Endothelial cell (in vitro differentiated cells): Measurements from ENCODE around the gene RGL1. TPM values are rescaled to one million over a fixed set of nuclear protein-coding genes. Genes with fewer than 3 reads are reported as not detected.

Source experiments
- DNase-seq: peaks from one replicate; pipeline ENCODE4 v3.0.0; 2021; ENCODE audit warnings: low spot score
- H3K27ac Mint-ChIP-seq: one replicate; pipeline ENCODE4 v1.8.0; 2021; ENCODE audit warnings: mixed read lengths, inconsistent platforms; ENCODE audit not compliant: unreplicated experiment
- H3K27me3 Mint-ChIP-seq: one replicate; pipeline ENCODE4 v1.8.0; 2021; ENCODE audit warnings: mild to moderate bottlenecking, moderate library complexity, mixed read lengths, inconsistent platforms; ENCODE audit not compliant: unreplicated experiment
- H3K36me3 Mint-ChIP-seq: one replicate; pipeline ENCODE4 v1.8.0; 2021; ENCODE audit warnings: mild to moderate bottlenecking, low read depth, mixed read lengths, inconsistent platforms; ENCODE audit not compliant: unreplicated experiment
- H3K4me1 Mint-ChIP-seq: one replicate; pipeline ENCODE4 v1.8.0; 2021; ENCODE audit warnings: mild to moderate bottlenecking, mixed read lengths, inconsistent platforms; ENCODE audit not compliant: unreplicated experiment
- H3K4me3 Mint-ChIP-seq: one replicate; pipeline ENCODE4 v1.8.0; 2021; ENCODE audit warnings: mild to moderate bottlenecking, mixed read lengths, inconsistent platforms; ENCODE audit not compliant: unreplicated experiment
- H3K9me3 Mint-ChIP-seq: one replicate; pipeline ENCODE4 v1.8.0; 2021; ENCODE audit warnings: mixed read lengths, inconsistent platforms; ENCODE audit not compliant: unreplicated experiment
- total RNA-seq: library from RNA; stranded (reverse); fragmentation: NEBNext Ultra II Directional; extraction: Animal tissue kit (Norgen Biotek cat#: 25700); gene quantifications from one replicate; pipeline ENCODE4 v1.2.1, GENCODE V29; 2021; ENCODE audit not compliant: unreplicated experiment
- TF ChIP-seq, protein P1 (sequence below): fragments of 200-600 bp; sonication (generic); IDR thresholded peaks from one replicate; pipeline ENCODE4 v1.5.0; 2021; ENCODE audit warnings: antibody characterized with exemption; ENCODE audit not compliant: unreplicated experiment

RGL1 gene
- total RNA-seq, 1 donor from 2014 or later = 60.7 TPM

- TF ChIP-seq, protein P1, sequence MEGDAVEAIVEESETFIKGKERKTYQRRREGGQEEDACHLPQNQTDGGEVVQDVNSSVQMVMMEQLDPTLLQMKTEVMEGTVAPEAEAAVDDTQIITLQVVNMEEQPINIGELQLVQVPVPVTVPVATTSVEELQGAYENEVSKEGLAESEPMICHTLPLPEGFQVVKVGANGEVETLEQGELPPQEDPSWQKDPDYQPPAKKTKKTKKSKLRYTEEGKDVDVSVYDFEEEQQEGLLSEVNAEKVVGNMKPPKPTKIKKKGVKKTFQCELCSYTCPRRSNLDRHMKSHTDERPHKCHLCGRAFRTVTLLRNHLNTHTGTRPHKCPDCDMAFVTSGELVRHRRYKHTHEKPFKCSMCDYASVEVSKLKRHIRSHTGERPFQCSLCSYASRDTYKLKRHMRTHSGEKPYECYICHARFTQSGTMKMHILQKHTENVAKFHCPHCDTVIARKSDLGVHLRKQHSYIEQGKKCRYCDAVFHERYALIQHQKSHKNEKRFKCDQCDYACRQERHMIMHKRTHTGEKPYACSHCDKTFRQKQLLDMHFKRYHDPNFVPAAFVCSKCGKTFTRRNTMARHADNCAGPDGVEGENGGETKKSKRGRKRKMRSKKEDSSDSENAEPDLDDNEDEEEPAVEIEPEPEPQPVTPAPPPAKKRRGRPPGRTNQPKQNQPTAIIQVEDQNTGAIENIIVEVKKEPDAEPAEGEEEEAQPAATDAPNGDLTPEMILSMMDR = no peak
- no peaks in the 10 kb centered on the region for H3K27me3 Mint-ChIP-seq
- peaks cover 6% of the 10 kb centered on the region for H3K9me3 Mint-ChIP-seq
- no peak for DNase-seq
- peaks cover 12% of the 10 kb centered on the region for H3K36me3 Mint-ChIP-seq
- no peak overlapping the region for H3K27ac Mint-ChIP-seq
- H3K4me3 Mint-ChIP-seq = no peak overlapping the region
- no peaks in the 10 kb centered on the region for H3K4me1 Mint-ChIP-seq
Observed at GRCh38 chr1:183778568-183779433, 26.1 kb upstream of the RGL1 start.

- no peak overlapping the region for H3K27ac Mint-ChIP-seq
- peaks cover 1% of the 10 kb centered on the region for H3K9me3 Mint-ChIP-seq
- H3K36me3 Mint-ChIP-seq = peaks cover 3% of the 10 kb centered on the region
- no peak for DNase-seq
- H3K4me3 Mint-ChIP-seq = no peak overlapping the region
- TF ChIP-seq, protein P1 = no peak
- no peaks in the 10 kb centered on the region for H3K4me1 Mint-ChIP-seq
- H3K27me3 Mint-ChIP-seq = no peaks in the 10 kb centered on the region
Observed at GRCh38 chr1:183780159-183780558, 24.8 kb upstream of the RGL1 start.

DNA sequence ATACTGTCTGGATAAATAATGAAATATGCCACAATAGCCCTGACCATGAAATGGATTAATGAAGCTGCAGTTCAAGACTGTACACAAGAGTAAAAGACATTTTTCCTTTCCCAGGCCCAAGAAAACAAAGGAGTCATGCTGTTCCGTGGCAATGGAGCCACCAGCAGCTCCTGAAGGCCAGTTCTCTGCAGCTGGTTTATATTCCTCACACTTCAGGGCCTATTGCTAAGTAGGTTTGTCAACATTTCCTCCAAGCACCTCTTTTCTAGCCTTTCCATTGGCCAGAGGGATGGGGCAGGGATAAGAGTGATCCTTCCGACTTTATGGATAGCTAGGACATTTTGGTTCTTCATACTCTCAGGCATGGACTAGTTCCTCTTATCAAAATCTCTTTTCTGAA, 24.2 kb upstream of the RGL1 start:
- no peak for DNase-seq
- TF ChIP-seq, protein P1 = no peak
- H3K27ac Mint-ChIP-seq = no peak overlapping the region
- no peak overlapping the region for H3K4me3 Mint-ChIP-seq
- no peaks in the 10 kb centered on the region for H3K36me3 Mint-ChIP-seq
- no peaks in the 10 kb centered on the region for H3K27me3 Mint-ChIP-seq
- H3K9me3 Mint-ChIP-seq = no peaks in the 10 kb centered on the region
- no peaks in the 10 kb centered on the region for H3K4me1 Mint-ChIP-seq

- H3K27me3 Mint-ChIP-seq = no peaks in the 10 kb centered on the region
- H3K4me3 Mint-ChIP-seq = no peak overlapping the region
- no peaks in the 10 kb centered on the region for H3K9me3 Mint-ChIP-seq
- no peak for DNase-seq
- H3K4me1 Mint-ChIP-seq = peaks cover 4% of the 10 kb centered on the region
- TF ChIP-seq, protein P1 = no peak
- H3K36me3 Mint-ChIP-seq = no peaks in the 10 kb centered on the region
- H3K27ac Mint-ChIP-seq = no peak overlapping the region
Observed at GRCh38 chr1:183783342-183783741, 21.6 kb upstream of the RGL1 start.
